Stimulated activated CD8-positive, alpha-beta memory T cell treated with anti-CD3 and anti-CD28 coated beads, Interleukin-12 subunit alpha, Interleukin-12 subunit beta, amount 100 ng/mL, for 24 hours (primary cell): ENCODE results near the gene CEACAM1.
"Not testable (repeated sequence)": the region's sequence is repeated elsewhere in the genome, so short reads cannot be mapped to it uniquely, and the experiment has no call there.

Experiments
- DNase-seq: peaks from one replicate; pipeline ENCODE4 v3.0.0-alpha.2; 2020; ENCODE audit errors: extremely low read depth

CEACAM1 gene

GRCh38 chr19:42473686-42474085 lies 54.6 kb downstream of the CEACAM1 start:
- DNase-seq, result no peak

GRCh38 chr19:42472402-42473147 lies 55.7 kb downstream of the CEACAM1 start:
- DNase-seq, result no peak

GRCh38 chr19:42471554-42472249 lies 56.6 kb downstream of the CEACAM1 start:
- no peak for DNase-seq

- DNase-seq, result no peak
Measured at GRCh38 chr19:42469311-42470235, 58.7 kb downstream of the CEACAM1 start.

GRCh38 chr19:42468273-42468796 lies 59.9 kb downstream of the CEACAM1 start:
- DNase-seq, result no peak

GRCh38 chr19:42467183-42467760 lies 61.0 kb downstream of the CEACAM1 start:
- no peak for DNase-seq

- no peak for DNase-seq
Measured at GRCh38 chr19:42466521-42467182, 61.6 kb downstream of the CEACAM1 start.

DNA sequence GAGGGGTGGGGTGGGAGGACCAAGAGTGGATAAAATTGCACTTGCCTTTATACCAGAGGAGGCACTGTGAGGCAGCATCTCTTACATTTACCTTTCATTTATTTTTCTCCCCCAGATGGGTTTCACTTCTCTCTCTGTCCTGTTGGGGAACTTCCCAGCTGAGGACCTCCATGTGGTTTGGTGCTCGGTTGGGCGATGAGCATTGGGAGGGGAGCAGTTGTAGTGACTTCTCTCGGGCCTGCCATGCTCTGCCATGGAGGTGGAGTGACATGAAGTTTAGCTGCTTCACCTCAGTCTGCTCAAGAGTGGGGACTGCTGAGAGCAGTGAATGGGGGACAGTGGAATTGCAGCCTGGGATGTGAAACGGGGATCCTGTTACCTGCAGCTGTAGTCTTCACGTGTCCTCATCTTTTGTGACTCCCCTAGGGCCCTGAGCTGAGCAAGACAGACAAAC lies 62.4 kb downstream of the CEACAM1 start:
- no peak for DNase-seq

- no peak for DNase-seq
Measured at GRCh38 chr19:42461700-42462324, 66.5 kb downstream of the CEACAM1 start.

DNA sequence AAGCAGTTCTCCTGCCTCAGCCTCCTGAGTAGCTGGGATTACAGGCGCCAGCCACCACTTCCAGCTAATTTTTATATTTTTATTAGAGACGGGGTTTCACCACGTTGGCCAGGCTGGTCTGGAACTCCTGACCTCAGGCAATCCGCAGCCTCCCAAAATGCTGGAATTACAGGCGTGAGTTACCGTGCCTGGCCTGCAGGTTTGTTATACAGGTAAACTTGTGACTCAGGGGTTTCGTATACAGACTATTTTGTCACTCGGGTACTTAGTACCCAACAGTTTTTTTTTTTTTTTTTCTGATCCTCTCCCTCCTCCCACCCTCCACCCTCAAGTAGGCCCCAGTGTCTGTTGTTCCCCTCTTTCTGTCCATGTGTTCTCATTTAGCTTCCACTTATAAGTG lies 67.0 kb downstream of the CEACAM1 start:
- DNase-seq, result not testable (repeated sequence)

DNA sequence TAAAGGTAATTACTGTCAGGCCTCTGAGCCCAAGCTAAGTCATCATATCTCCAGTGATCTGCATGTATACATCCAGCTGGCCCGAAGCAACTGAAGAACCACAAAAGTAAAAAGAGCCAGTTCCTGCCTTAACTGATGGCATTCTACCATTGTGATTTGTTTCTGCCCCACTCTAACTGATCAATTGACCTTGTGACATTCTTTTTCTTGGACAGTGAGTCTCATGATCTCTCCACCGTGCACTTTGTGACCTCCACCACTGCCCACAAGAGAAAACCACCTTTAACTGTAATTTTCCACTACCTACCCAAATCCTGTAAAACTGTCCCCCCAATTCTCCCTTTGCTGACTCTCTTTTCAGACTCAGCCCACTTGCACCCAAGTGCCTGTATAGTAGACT lies 68.4 kb downstream of the CEACAM1 start:
- DNase-seq, result no peak
